ENCODE results near the gene RBM48. TPM values are rescaled to one million over a fixed set of nuclear protein-coding genes. Genes with fewer than 3 reads are reported as not detected.

Gene RBM48
- total and polyA plus RNA-seq, 2 of the 8 experiments (the other 6 are each of a cell fraction or from before 2014, with no cell fraction given) = 4.3 to 8.6 TPM

DNA sequence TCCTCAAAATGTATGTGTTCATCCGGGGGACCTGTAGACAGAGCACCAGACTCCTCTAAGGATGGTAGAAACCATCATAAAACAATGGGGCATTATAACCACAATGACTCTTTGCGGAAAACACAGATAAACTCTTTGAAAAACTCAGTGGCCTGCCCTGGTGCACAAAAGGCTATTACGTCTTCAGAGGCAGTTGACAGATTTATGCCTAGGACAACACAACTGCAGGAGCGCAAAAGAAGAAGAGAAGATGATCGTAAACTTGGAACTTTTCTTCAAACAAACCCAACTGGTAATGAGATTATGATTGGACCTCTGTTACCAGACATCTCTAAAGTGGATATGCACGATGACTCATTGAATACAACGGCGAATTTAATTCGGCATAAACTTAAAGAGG, 6.0 kb downstream of the RBM48 start:
- no peak overlapping the region; a peak in 1 of 8 replicates for H3K4me3 ChIP-seq (ENCODE audit: extremely low read depth in 1 of 4, insufficient read depth in 2 of 4, low read depth in 3 of 4, low read length in 4 of 4)
- no peak overlapping the region for H3K14ac ChIP-seq (ENCODE audit: insufficient read length)
- no peak overlapping the region for H2AFZ ChIP-seq (ENCODE audit: low read length)
- no peak for TF ChIP-seq POLR2A (IDR thresholded peaks at IDR 0.05; ENCODE audit: control extremely low read depth in 1 of 2, low read depth in 2 of 2, low read length in 2 of 2)
- TF ChIP-seq HDAC6 (IDR thresholded peaks at IDR 0.05; ENCODE audit: low read depth, low read length) = no peak
- no peak for TF ChIP-seq SUZ12 (IDR thresholded peaks at IDR 0.05; ENCODE audit: low read length)
- no peak for TF ChIP-seq TAF7 (optimal IDR thresholded peaks at IDR 0.05; ENCODE audit: borderline replicate concordance, low read depth, low read length)
- TF ChIP-seq, protein P1, sequence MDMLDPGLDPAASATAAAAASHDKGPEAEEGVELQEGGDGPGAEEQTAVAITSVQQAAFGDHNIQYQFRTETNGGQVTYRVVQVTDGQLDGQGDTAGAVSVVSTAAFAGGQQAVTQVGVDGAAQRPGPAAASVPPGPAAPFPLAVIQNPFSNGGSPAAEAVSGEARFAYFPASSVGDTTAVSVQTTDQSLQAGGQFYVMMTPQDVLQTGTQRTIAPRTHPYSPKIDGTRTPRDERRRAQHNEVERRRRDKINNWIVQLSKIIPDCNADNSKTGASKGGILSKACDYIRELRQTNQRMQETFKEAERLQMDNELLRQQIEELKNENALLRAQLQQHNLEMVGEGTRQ (IDR thresholded peaks at IDR 0.05; ENCODE audit: low read length) = no peak
- no peak for TF ChIP-seq MAFK (IDR thresholded peaks at IDR 0.05; ENCODE audit: low read depth, low read length)
- no peak for TF ChIP-seq TBP (IDR thresholded peaks at IDR 0.05; ENCODE audit: low read depth, low read length)
- TF ChIP-seq POU5F1 (IDR thresholded peaks at IDR 0.05; ENCODE audit: low read depth, low read length) = no peak
- no peak for TF ChIP-seq CBX8 (IDR thresholded peaks at IDR 0.05; ENCODE audit: borderline replicate concordance, low read depth, low read length)
- no peak for TF ChIP-seq NANOG (IDR thresholded peaks at IDR 0.05; ENCODE audit: insufficient read depth, low read depth, low read length, poor library complexity, severe bottlenecking)
- TF ChIP-seq RFX5 (IDR thresholded peaks at IDR 0.05; ENCODE audit: borderline replicate concordance, low read depth, low read length) = no peak
- no peak for TF ChIP-seq GTF2F1 (IDR thresholded peaks at IDR 0.05; ENCODE audit: borderline replicate concordance, low read depth, low read length)
- TF ChIP-seq CTBP2 (IDR thresholded peaks at IDR 0.05; ENCODE audit: borderline replicate concordance, insufficient read depth, insufficient read length, low read length) = no peak
- TF ChIP-seq POLR2AphosphoS5 (IDR thresholded peaks at IDR 0.05; ENCODE audit: low read depth, low read length) = no peak
- 92% methylated on average over 9 of the region's 9 CpGs; no CpG with 5 or more reads in 1 of the 2 experiments for WGBS, 2 experiments (ENCODE audit: extremely low coverage in 1 of 2, insufficient coverage in 1 of 2, insufficient read length in 1 of 2, insufficient replicate concordance in 2 of 2, low coverage in 1 of 2, low lambda C conversion rate in 2 of 2, missing lambda C conversion rate in 1 of 2)
- H2BK15ac ChIP-seq (ENCODE audit: low read length) = no peak overlapping the region
- no peaks in the 10 kb centered on the region for H3K23me2 ChIP-seq (ENCODE audit: low read depth, low read length)
- no peak overlapping the region for H3K9ac ChIP-seq (replicated peaks in 1 of 4; ENCODE audit: extremely low read depth in 1 of 4, low read depth in 3 of 4, low read length in 3 of 4)
- no peak overlapping the region for H2AK5ac ChIP-seq (ENCODE audit: low read depth, low read length)
- no peak overlapping the region for H4K8ac ChIP-seq (ENCODE audit: extremely low read depth, insufficient read depth, low read length)
- no peaks in the 10 kb centered on the region for H3K27me3 ChIP-seq (replicated peaks in 1 of 4; ENCODE audit: control insufficient read depth in 3 of 4, extremely low read depth in 1 of 4, insufficient read depth in 3 of 4, low read length in 3 of 4)
- FAIRE-seq = no peak
- H4K20me1 ChIP-seq (replicated peaks in 1 of 2; ENCODE audit: control insufficient read depth in 1 of 2, insufficient read depth in 2 of 2, low read length in 2 of 2) = no peaks in the 10 kb centered on the region
- no peaks in the 10 kb centered on the region for H3K4me1 ChIP-seq (replicated peaks in 1 of 4; ENCODE audit: control insufficient read depth in 3 of 4, insufficient read depth in 4 of 4, low read length in 3 of 4)
- no peak overlapping the region for H3K23ac ChIP-seq (ENCODE audit: insufficient read length)
- peaks cover 0 to 1% of the 10 kb centered on the region in 2 experiments; a peak in 1 of 4 replicates for H3K79me2 ChIP-seq (ENCODE audit: control insufficient read depth in 1 of 2, insufficient read depth in 2 of 2, low read length in 2 of 2)
- H3K18ac ChIP-seq (ENCODE audit: extremely low read depth, low read length) = no peak overlapping the region
- H4K5ac ChIP-seq (ENCODE audit: insufficient read length, low read depth, low read length) = no peak overlapping the region
- H4K91ac ChIP-seq (replicated peaks; ENCODE audit: insufficient read length, low read length) = no peak overlapping the region
- H3K79me1 ChIP-seq (ENCODE audit: low read depth, low read length) = no peaks in the 10 kb centered on the region
- peaks cover 10 to 55% (median 27%) of the 10 kb centered on the region in 4 experiments; a peak in 7 of 8 replicates for H3K36me3 ChIP-seq (ENCODE audit: control insufficient read depth in 2 of 4, insufficient read depth in 4 of 4, low read length in 3 of 4)
- no peak for DNase-seq (ENCODE audit: low read depth in 1 of 2, low spot score in 2 of 2)
- CTCF ChIA-PET (ENCODE audit: partially characterized antibody) = interaction anchor here (0.6 kb wide), 1 partner anchor 150 kb away, joined by 3 read pairs; no protein-coding TSS in a partner anchor
- H3K9me3 ChIP-seq (ENCODE audit: insufficient read depth in 2 of 2, low read depth in 1 of 2, low read length in 1 of 2) = no peaks in the 10 kb centered on the region
- H3K4me2 ChIP-seq (ENCODE audit: insufficient read depth in 1 of 2, low read depth in 2 of 2, low read length in 2 of 2) = no peak overlapping the region
- no peak overlapping the region for H2BK12ac ChIP-seq (ENCODE audit: low read depth, low read length)
- POLR2A ChIA-PET (ENCODE audit: partially characterized antibody) = no interaction called here
- no peak overlapping the region for H3K56ac ChIP-seq (replicated peaks; ENCODE audit: insufficient read length, low read depth, low read length)
- no peak overlapping the region for H2BK120ac ChIP-seq (replicated peaks; ENCODE audit: low read depth, low read length)
- H2BK5ac ChIP-seq (ENCODE audit: low read depth, low read length) = no peak overlapping the region
- H2BK20ac ChIP-seq (ENCODE audit: low read length) = no peak overlapping the region
- no peak overlapping the region for H3K27ac ChIP-seq (ENCODE audit: low read depth, low read length)
- no peak overlapping the region for H3K4ac ChIP-seq (replicated peaks; ENCODE audit: insufficient read length, low read depth, low read length)

Data from H1 (cell line).